ENCODE results near the gene GARRE1.

- TF ChIP-seq EP300 (IDR thresholded peaks at IDR 0.05) (no peak), CTCF (IDR thresholded peaks at IDR 0.05) (no peak), POLR2A (IDR thresholded peaks at IDR 0.05) (no peak)
Measured at GRCh38 chr19:34263745-34264237, 9.4 kb downstream of the GARRE1 start.
